H1 (cell line): ENCODE data around the gene LAYN. TPM values are rescaled to one million over a fixed set of nuclear protein-coding genes. Genes with fewer than 3 reads are reported as not detected.

Experiments used
- EP300 ChIP-seq, 2 experiments: IDR thresholded peaks; 1 replicate in 1 of 2; 2 replicates in 1 of 2; pipeline ENCODE4 v1.6.1; 2011 to 2012; ENCODE audit warnings: low read depth in 2 of 2, low read length in 2 of 2, mild to moderate bottlenecking in 2 of 2, borderline replicate concordance in 1 of 2, inconsistent platforms in 1 of 2, moderate library complexity in 1 of 2
- RFX5 ChIP-seq: IDR thresholded peaks from 2 replicates; pipeline ENCODE4 v1.6.1; 2011; ENCODE audit warnings: low read depth, low read length, improper control_type of control experiment, borderline replicate concordance
- YY1 ChIP-seq: IDR thresholded peaks from 2 replicates; pipeline ENCODE4 v1.6.1; 2011; ENCODE audit warnings: low read depth, mild to moderate bottlenecking, low read length
- polyA plus RNA-seq, 7 experiments: library from polyadenylated mRNA; depleted of rRNA in 3 of 7; stranded (reverse) in 5 of 7; unstranded in 2 of 7; fragments of >200 nt in 5 of 7; fragments of 200-250 nt in 2 of 7; gene quantifications; 1 replicate in 5 of 7; 2 replicates in 1 of 7; 4 replicates in 1 of 7; pipeline versions ENCODE4 v1.2.1 to v1.2.3, GENCODE V29; 2011 to 2013; ENCODE audit warnings: missing spikeins in 2 of 7, mixed read lengths in 2 of 7
- total RNA-seq: library from RNA; stranded (reverse); fragmentation: NEBNext Ultra II Directional; extraction: Animal tissue kit (Norgen Biotek cat#: 25700); gene quantifications from 2 replicates; pipeline ENCODE4 v1.2.1, GENCODE V29; 2021
- TF ChIP-seq, protein P1 (sequence below): IDR thresholded peaks from 2 replicates; pipeline ENCODE4 v1.6.1; 2012; ENCODE audit warnings: inconsistent platforms
- TF ChIP-seq, protein P2 (sequence below): IDR thresholded peaks from 2 replicates; pipeline ENCODE4 v1.6.1; 2012; ENCODE audit warnings: inconsistent platforms

Gene LAYN
- total and polyA plus RNA-seq, 2 of the 8 experiments (the other 6 are each of a cell fraction or from before 2014, with no cell fraction given): 4.2 to 9.3 TPM

DNA sequence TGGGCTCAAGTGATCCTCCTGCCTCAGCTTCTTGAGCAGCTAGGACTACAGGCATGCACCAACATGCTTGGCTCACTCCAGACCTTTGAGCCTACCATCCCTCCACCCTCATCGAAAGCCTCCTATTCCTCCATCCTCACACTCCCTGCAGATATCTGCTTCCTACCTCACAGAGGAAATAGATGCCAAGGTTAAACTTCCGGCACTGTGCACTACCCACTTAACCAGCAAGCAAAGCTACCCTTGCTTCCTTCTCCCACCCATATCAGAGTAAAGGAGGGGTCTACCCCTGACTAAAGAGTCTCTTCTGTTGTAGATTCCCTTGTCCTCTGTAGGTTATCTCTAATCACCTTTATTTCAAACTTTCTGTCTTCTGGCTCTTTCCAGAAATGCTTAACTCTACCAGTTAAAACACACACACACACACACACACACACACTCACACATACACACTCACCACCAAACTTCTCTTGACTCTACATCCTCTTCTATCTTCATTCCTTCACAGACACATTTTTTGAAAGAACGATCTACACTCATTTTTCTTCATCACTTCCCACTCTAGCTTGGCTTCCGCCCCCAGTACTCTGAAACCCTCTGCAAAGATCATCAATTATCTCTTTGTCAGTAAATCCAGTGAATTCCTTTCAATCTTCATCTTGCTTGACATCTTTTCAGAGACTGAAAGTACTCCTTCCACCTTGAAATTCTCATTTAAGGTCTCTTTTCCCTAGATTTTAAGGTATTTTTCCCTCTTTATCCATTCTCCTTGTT lies 50.9 kb downstream of the LAYN start (continued):
- TF ChIP-seq, protein P1, sequence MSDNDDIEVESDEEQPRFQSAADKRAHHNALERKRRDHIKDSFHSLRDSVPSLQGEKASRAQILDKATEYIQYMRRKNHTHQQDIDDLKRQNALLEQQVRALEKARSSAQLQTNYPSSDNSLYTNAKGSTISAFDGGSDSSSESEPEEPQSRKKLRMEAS: no peak
- no peak for TF ChIP-seq EP300 (IDR thresholded peaks at IDR 0.05; ENCODE audit: borderline replicate concordance in 1 of 2, low read depth in 2 of 2, low read length in 2 of 2)
- TF ChIP-seq, protein P2, sequence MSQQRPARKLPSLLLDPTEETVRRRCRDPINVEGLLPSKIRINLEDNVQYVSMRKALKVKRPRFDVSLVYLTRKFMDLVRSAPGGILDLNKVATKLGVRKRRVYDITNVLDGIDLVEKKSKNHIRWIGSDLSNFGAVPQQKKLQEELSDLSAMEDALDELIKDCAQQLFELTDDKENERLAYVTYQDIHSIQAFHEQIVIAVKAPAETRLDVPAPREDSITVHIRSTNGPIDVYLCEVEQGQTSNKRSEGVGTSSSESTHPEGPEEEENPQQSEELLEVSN: no peak
- TF ChIP-seq YY1: no peak
- no peak for TF ChIP-seq RFX5
